Activated gamma-delta T cell treated with anti-CD3 and anti-CD28 coated beads, Interleukin-2, amount 50 U/mL, for 16 hours (primary cell): ENCODE data around the gene VKORC1L1.
"Not testable (repeated sequence)": the region's sequence is repeated elsewhere in the genome, so short reads cannot be mapped to it uniquely, and the experiment has no call there.

Source experiments
- DNase-seq: peaks from one replicate; pipeline ENCODE4 v3.0.0-alpha.2; 2020; ENCODE audit warnings: low read depth

Gene VKORC1L1

DNA sequence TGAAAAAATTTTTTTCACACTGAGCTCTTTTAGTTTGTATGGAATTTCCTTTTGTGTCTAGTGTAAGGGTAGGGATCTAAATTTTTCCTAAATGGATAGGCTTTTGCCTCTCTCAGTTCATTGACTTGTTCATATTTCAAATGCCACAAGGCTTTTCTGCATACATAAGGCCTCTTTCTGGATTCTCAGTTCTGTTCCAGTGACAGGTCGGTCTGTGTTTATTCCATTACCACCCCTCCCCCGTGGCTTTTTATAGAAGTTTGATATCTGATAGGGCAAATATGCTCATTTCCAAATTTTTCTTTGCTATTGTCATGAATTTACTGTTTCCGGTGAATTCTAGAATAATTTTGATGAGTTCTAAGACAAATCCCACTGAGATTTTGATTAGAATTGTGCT is 12.7 kb downstream of the VKORC1L1 start:
- not testable (repeated sequence) for DNase-seq

GRCh38 chr7:65888434-65889156 is 15.7 kb downstream of the VKORC1L1 start:
- DNase-seq: not testable (repeated sequence)

DNA sequence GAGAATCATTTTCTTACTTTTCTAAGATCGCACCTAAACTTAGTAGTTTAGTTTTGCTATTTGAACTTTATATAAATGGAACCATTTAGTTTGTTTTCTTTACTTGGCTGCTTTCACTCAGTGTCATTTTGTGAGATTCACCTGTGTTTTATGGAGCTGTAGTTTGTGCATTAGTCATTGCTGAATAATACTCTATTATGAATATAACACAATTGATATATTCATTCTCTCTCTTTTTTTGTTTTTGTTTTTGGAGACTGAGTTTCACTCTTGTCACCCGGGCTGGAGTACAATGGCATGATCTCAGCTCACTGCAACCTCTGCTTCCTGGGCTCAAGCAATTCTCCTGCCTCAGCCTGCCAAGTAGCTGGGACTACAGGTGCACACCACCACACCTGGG is 16.8 kb downstream of the VKORC1L1 start:
- not testable (repeated sequence) for DNase-seq

- no peak for DNase-seq
These were observed 19.3 kb downstream of the VKORC1L1 start for GRCh38 chr7:65892161-65892560.

DNA sequence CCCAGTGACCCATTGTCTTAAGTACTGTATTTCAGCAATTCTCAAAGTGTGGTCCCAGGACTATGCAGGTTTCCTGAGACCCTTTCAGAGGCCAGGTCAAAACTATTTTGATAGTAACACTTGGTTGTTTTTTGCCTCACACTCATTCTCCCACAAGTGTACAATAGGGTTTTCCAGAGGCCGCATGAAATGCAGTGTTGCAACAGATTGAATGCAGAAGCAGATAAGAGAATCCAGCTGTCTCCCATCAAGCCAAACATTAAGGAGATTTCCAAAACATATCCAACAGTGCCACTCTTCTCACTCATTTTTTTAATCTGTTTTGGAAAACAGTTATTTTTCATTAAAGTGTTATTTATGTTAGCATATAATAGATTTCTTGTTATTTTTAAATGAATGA is 20.0 kb downstream of the VKORC1L1 start:
- no peak for DNase-seq

- DNase-seq: no peak
These were observed 23.5 kb downstream of the VKORC1L1 start for GRCh38 chr7:65896279-65896870.

GRCh38 chr7:65897289-65897688 is 24.4 kb downstream of the VKORC1L1 start:
- not testable (repeated sequence) for DNase-seq

GRCh38 chr7:65898677-65899447 is 26.0 kb downstream of the VKORC1L1 start:
- DNase-seq: not testable (repeated sequence)

DNA sequence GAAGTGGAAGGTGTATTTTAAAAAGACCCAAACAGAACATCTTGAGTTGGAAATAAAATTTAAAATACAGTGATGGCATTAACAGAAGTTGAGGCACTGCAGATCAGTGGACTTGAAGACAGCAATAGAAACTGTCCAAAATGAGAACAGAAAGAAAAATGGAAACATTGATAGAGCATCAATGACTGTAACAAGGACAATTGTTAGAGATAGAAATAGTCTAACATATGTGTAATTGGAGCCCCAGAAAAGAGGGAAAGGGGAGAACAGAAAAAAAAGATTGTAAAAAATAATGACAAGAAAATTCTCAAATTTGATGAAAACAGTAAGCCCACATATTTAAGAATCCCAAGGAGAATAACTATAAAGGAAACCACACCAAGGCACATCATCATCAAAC is 29.4 kb downstream of the VKORC1L1 start:
- no peak for DNase-seq

DNA sequence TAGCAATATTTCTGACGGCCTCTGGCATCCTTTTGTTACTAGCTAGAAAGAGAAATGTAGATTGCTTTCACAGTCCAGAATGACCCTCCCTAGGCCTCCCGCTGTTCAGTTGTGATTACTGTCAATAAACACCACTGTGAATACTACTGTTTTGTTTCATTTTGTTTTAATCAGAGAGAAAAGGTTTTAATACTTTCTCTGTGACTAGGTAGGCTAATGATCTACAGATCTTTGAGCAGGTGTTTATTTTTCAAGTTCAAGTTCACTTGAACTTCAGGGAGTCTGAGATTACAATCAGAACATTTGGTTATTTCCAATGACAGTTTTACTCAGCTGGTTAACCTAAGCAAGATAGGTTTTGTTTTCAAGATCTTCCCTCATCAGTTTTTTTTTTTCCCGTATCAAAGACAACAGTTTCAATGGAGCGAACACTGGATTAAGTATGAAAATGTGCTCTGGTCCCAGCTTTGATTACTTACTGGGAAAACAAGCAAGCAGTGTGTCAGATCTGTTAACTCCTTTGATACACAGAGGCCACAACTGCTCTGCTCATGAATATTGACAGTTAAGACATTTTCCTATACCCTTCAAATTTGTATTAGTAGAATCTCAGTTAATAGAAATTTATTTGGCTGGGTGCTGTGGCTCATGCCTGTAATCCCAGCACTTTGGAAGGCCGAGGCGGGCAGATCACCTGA is 34.8 kb downstream of the VKORC1L1 start:
- DNase-seq: no peak

DNA sequence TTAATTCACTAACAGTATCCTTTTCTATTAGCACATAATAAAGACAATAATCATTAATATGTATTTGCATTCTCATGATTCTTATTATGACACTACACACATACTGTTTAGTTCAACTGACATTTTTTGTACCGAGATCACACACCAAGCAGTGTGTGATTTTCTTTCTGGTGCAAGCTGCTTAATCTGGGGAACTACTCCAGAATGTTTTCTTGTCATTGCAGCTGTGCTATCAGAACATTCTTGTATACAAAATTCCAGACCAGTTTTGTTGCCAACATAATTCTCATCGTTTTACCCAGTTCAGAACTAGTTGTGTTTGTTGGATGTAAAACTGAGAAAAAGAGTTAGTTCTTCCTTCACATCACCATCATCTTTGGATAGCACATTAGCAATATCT is 37.4 kb downstream of the VKORC1L1 start:
- DNase-seq: no peak

- DNase-seq: no peak
These were observed 39.4 kb downstream of the VKORC1L1 start for GRCh38 chr7:65912237-65912636.

GRCh38 chr7:65915921-65916657 is 43.2 kb downstream of the VKORC1L1 start:
- DNase-seq: no peak

DNA sequence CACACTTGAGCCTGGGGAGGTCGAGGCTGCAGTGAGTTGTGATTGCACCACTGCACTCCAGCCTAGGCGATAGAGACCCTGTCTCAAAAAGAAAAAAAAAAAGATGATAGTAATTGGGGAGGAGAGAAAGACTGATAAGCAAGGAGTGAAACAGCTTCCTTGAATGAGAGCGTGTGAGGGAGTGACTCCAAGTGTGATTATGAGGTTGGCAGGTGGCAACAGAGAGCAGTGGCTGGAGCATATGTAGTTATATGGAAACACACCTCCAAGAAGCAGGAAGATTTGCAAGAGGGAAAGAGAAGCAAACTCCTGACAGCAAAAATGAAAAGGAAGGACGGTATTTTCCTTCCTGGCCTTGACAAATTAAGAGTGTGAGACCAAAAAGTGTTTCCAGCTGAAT is 50.4 kb downstream of the VKORC1L1 start:
- DNase-seq: no peak

DNA sequence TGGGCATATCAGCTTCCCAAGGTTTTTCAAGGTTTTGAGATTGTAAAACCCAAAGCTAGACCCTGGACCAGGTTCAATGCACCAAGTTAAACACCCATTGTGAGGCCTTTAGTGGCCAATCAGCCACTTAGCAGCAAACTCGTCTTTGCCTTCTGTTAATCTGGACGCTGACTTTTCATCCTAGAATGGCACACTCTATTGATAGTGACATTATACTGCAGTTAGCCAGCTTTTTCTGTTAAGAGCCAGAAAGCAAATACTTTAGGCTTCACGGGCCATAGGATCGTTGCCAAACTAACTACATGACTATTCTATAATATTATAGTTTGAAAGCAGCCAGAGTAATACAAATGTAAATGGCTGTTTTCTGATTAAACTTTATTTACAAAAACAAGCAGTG is 51.3 kb downstream of the VKORC1L1 start:
- DNase-seq: no peak

DNA sequence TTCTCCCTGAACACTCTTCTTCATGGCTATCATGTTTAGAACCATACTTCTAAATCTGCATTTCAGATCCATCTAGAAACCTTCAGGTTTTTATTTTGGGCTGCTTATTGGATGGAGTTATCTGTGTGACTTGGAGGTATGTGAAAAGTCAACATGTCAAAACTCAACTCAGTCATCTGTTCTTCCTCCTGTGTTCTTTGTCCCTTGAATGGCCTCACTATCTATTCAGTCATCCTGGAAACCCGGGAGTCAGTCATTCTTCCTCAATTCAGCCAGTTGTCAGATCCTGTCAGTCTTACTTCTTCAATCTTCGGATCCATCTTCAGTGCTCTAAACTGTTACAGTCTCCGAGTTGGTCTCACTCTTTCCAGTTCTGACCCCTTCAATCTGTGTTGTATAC is 52.2 kb downstream of the VKORC1L1 start:
- DNase-seq: no peak

- no peak for DNase-seq
These were observed 53.7 kb downstream of the VKORC1L1 start for GRCh38 chr7:65926588-65926987.

GRCh38 chr7:65927489-65928448 is 54.9 kb downstream of the VKORC1L1 start:
- DNase-seq: no peak

DNA sequence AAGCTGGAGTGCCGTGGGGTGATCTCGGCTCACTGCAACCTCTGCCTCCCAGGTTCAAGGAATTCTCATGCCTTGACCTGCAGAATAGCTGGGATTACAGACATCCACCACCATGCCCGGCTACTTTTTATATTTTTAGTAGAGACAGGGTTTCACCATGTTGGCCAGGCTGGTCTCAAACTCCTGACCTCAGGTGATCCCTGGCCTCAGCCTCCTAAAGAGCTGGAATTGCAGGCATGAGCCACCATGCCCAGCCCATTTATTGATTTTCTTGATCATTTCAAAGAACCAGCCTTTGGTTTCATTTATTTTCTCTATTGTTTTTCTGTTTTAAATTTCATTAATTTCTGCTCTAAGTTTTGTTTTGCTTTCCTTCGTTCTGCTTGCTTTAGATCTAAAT is 58.8 kb downstream of the VKORC1L1 start:
- no peak for DNase-seq

DNA sequence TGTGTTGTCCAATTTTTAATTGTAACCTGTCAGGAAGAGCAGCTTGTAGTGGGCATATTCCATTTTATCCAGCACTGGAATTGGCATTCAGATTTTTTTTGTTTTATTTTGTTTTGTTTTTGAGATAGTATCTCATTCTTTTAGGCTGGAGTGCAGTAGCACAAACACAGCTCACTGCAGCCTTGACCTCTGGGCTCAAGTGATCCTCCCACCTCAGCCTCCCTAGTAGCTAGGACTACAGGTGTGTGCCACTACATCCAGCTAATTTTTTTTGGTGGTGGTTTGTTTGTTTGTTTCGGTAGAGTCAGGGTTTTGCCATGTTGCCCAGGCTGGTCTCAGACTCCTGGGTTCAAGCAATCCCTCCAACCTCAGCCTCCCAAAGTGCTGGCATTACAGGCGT is 64.4 kb downstream of the VKORC1L1 start:
- DNase-seq: no peak
